Common myeloid progenitor, CD34-positive (primary cell): ENCODE data around the gene DCLK3.

ENCODE experiments used
- CTCF ChIA-PET: fragments of 350-600 bp; sonication (Branson Sonifier 250); formaldehyde crosslinking; loops from one replicate; lab custom pipeline; 2021; ENCODE audit warnings: antibody characterized with exemption; lab: Charles Lee
- POLR2A ChIA-PET: fragments of 350-600 bp; sonication (Branson Sonifier 250); formaldehyde crosslinking; loops from one replicate; lab custom pipeline; 2021; ENCODE audit warnings: antibody characterized with exemption; lab: Charles Lee
- DNase-seq, 3 donors: peaks; one replicate each; pipeline versions ENCODE4 v3.0.0 to v3.0.0-alpha.2; 2013
- H3K27ac ChIP-seq, 2 experiments: 1 replicate in 1 of 2; 2 replicates in 1 of 2; pipeline ENCODE4 v1.7.0; 2013; ENCODE audit warnings: inconsistent platforms in 2 of 2, low read length in 2 of 2, mild to moderate bottlenecking in 2 of 2, low read depth in 1 of 2, moderate library complexity in 1 of 2; ENCODE audit not compliant: severe bottlenecking in 2 of 2, insufficient read depth in 1 of 2, poor library complexity in 1 of 2
- H3K27me3 ChIP-seq, 5 experiments: replicated peaks in 2 of 5; 1 replicate in 3 of 5; 2 replicates in 2 of 5; pipeline versions ENCODE4 v1.6.1 to v1.7.0; 2013; ENCODE audit warnings: low read length in 4 of 5, mild to moderate bottlenecking in 2 of 5, moderate library complexity in 2 of 5, inconsistent platforms in 1 of 5; ENCODE audit not compliant: insufficient read depth in 5 of 5, control insufficient read depth in 4 of 5
- H3K36me3 ChIP-seq, 4 experiments: 1 replicate in 2 of 4; 2 replicates in 2 of 4; pipeline versions ENCODE4 v1.6.1 to v1.7.0; 2013; ENCODE audit warnings: low read length in 3 of 4, control low read depth in 1 of 4, mild to moderate bottlenecking in 1 of 4; ENCODE audit not compliant: control insufficient read depth in 4 of 4, insufficient read depth in 4 of 4
- H3K4me1 ChIP-seq, 4 experiments: 1 replicate in 3 of 4; 2 replicates in 1 of 4; pipeline versions ENCODE4 v1.6.1 to v1.7.1; 2013; ENCODE audit warnings: low read length in 3 of 4, mild to moderate bottlenecking in 3 of 4, control low read depth in 1 of 4, inconsistent platforms in 1 of 4, moderate library complexity in 1 of 4; ENCODE audit not compliant: control insufficient read depth in 4 of 4, insufficient read depth in 4 of 4; ENCODE audit errors: control extremely low read depth in 1 of 4
- H3K4me3 ChIP-seq, 7 experiments: 1 replicate in 4 of 7; 2 replicates in 3 of 7; pipeline versions ENCODE4 v1.5.1 to v1.7.0; 2013; ENCODE audit warnings: mild to moderate bottlenecking in 7 of 7, low read length in 6 of 7, moderate library complexity in 6 of 7, inconsistent platforms in 2 of 7, low read depth in 2 of 7, control low read depth in 1 of 7; ENCODE audit not compliant: insufficient read depth in 4 of 7, control insufficient read depth in 1 of 7; ENCODE audit errors: extremely low read depth in 1 of 7
- H3K9me3 ChIP-seq, 5 experiments: 1 replicate in 4 of 5; 2 replicates in 1 of 5; pipeline versions ENCODE4 v1.6.1 to v1.7.1; 2013; ENCODE audit warnings: low read length in 4 of 5, mild to moderate bottlenecking in 2 of 5, inconsistent platforms in 1 of 5, low read depth in 1 of 5, moderate library complexity in 1 of 5; ENCODE audit not compliant: control insufficient read depth in 4 of 5, insufficient read depth in 2 of 5; ENCODE audit errors: control extremely low read depth in 1 of 5
- WGBS: methylation state at CpG from one replicate; pipeline ENCODE4 v1.1.5; 2013; ENCODE audit not compliant: insufficient coverage; 5-methylcytosine and 5-hydroxymethylcytosine counted together

Gene DCLK3

GRCh38 chr3:36701249-36701572 is 63.1 kb downstream of the DCLK3 start:
- Histone ChIP-seq H3K9me3 (no peaks in the 10 kb centered on the region), H3K4me3 (no peak overlapping the region), H3K36me3 (no peaks in the 10 kb centered on the region), H3K4me1 (no peaks in the 10 kb centered on the region), H3K27ac (no peak overlapping the region), H3K27me3 (no peaks in the 10 kb centered on the region)
- ChIA-PET POLR2A (no interaction called here), CTCF (interaction anchor here (0.9 to 5.4 kb wide), 3 partner anchors 19 to 735 kb away, joined by 3 to 49 read pairs (median 3); no protein-coding TSS in a partner anchor)
- DNase-seq = no peak
- WGBS = 100% methylated on average over 1 of the region's 2 CpGs

GRCh38 chr3:36700537-36701248 is 63.7 kb downstream of the DCLK3 start:
- DNase-seq = peak; percentile 75 to 88 (median 84)
- ChIA-PET POLR2A (no interaction called here), CTCF (interaction anchor here (0.7 to 5.4 kb wide), 9 partner anchors 12 to 792 kb away, joined by 3 to 49 read pairs (median 3); no protein-coding TSS in a partner anchor)

GRCh38 chr3:36698314-36698713 is 66.0 kb downstream of the DCLK3 start:
- ChIA-PET POLR2A (no interaction called here), CTCF (interaction anchor here (5.4 kb wide), 1 partner anchor 732 kb away, joined by 49 read pairs; no protein-coding TSS in a partner anchor)
- no peaks in the 10 kb centered on the region for H3K4me1 ChIP-seq
- no peak overlapping the region for H3K4me3 ChIP-seq
- H3K27ac ChIP-seq = no peak overlapping the region
- 69% methylated on average over 2 of the region's 3 CpGs for WGBS
- peaks cover 0 to 4% (median 0%) of the 10 kb centered on the region in 5 experiments for H3K9me3 ChIP-seq
- DNase-seq = no peak
- H3K27me3 ChIP-seq = peaks cover 0 to 3% (median 0%) of the 10 kb centered on the region in 5 experiments
- no peaks in the 10 kb centered on the region for H3K36me3 ChIP-seq

More at GRCh38 chr3:36700537-36701248, 63.7 kb downstream of the DCLK3 start:
- Histone ChIP-seq H3K27me3 (peaks cover 0 to under 1% (median 0%) of the 10 kb centered on the region in 5 experiments), H3K4me3 (no peak overlapping the region), H3K9me3 (no peaks in the 10 kb centered on the region), H3K4me1 (no peaks in the 10 kb centered on the region), H3K27ac (no peak overlapping the region), H3K36me3 (no peaks in the 10 kb centered on the region)
- 0% methylated on average over 2 of the region's 3 CpGs for WGBS

- H3K9me3 ChIP-seq = peaks cover 0 to 8% (median 0%) of the 10 kb centered on the region in 5 experiments
- no peak overlapping the region for H3K4me3 ChIP-seq
- CTCF ChIA-PET = interaction anchor here (1.0 to 5.4 kb wide), 4 partner anchors 729 to 738 kb away, joined by 3 to 49 read pairs (median 4); no protein-coding TSS in a partner anchor
- DNase-seq = no peak
- H3K4me1 ChIP-seq = no peaks in the 10 kb centered on the region
- H3K36me3 ChIP-seq = no peaks in the 10 kb centered on the region
- WGBS = 81% methylated on average over 6 of the region's 8 CpGs
- POLR2A ChIA-PET = no interaction called here
- H3K27ac ChIP-seq = no peak overlapping the region
- peaks cover 0 to 3% (median 0%) of the 10 kb centered on the region in 5 experiments for H3K27me3 ChIP-seq
These were observed 66.9 kb downstream of the DCLK3 start for GRCh38 chr3:36697229-36698001.

- ChIA-PET POLR2A (no interaction called here), CTCF (interaction anchor here (0.7 to 5.4 kb wide), 5 partner anchors 11 to 737 kb away, joined by 3 to 49 read pairs (median 4); no protein-coding TSS in a partner anchor)
- H3K36me3 ChIP-seq = no peaks in the 10 kb centered on the region
- no peak for DNase-seq
- 100% methylated on average over 1 of the region's 2 CpGs for WGBS
- H3K27me3 ChIP-seq = peaks cover 0 to 3% (median 0%) of the 10 kb centered on the region in 5 experiments
- H3K9me3 ChIP-seq = peaks cover 0 to 8% (median 0%) of the 10 kb centered on the region in 5 experiments
- no peaks in the 10 kb centered on the region for H3K4me1 ChIP-seq
- H3K4me3 ChIP-seq = no peak overlapping the region
- no peak overlapping the region for H3K27ac ChIP-seq
These were observed 67.6 kb downstream of the DCLK3 start for GRCh38 chr3:36696799-36697198.

- H3K27me3 ChIP-seq = peaks cover 0 to 3% (median 0%) of the 10 kb centered on the region in 5 experiments
- no peaks in the 10 kb centered on the region for H3K36me3 ChIP-seq
- DNase-seq = no peak
- H3K4me1 ChIP-seq = no peaks in the 10 kb centered on the region
- ChIA-PET POLR2A (no interaction called here), CTCF (interaction anchor here (2.5 kb wide), 1 partner anchor 730 kb away, joined by 20 read pairs; no protein-coding TSS in a partner anchor)
- no peak overlapping the region for H3K4me3 ChIP-seq
- H3K27ac ChIP-seq = no peak overlapping the region
- WGBS = no CpG with 5 or more reads among the region's 2 CpGs
- H3K9me3 ChIP-seq = peaks cover 0 to 8% (median 0%) of the 10 kb centered on the region in 5 experiments
These were observed 68.6 kb downstream of the DCLK3 start for GRCh38 chr3:36695769-36696137.
